ENCODE results near the gene CADM1. TPM values are rescaled to one million over a fixed set of nuclear protein-coding genes. Genes with fewer than 3 reads are reported as not detected.

CADM1 gene
- total RNA-seq, 1 experiment from 2014 or later: 1.1 TPM

DNA sequence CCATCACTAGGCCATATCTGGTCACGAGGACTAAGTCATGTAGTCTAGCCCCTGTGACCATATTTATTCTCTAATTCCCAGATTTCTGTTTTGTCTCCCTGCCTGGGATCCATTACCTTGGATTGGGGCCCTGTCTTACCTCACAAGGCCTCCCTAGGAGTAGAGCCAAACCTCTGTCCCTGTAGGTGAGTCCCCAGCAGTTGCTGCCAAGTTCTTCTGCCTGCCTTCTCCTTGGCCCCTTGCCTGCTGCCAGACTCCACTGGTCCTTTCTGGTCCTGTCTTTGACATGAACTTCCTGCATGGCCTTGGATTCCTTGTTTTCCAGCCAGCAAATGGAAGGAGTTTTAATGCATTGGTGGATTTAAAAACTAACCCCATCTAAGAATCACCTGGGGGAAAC, 35.6 kb upstream of the CADM1 start:
- DNase-seq (no peak), ATAC-seq (no peak)
- no peak overlapping the region for H3K4me2 ChIP-seq (ENCODE audit: low read length)
- ChIA-PET CTCF (no interaction called here), POLR2A (ENCODE audit: unreplicated experiment) (no interaction called here)
- H4K20me1 ChIP-seq (ENCODE audit: low read length): no peaks in the 10 kb centered on the region
- H3K9me3 ChIP-seq (ENCODE audit: low read length): peaks cover 44% of the 10 kb centered on the region
- H3K4me1 ChIP-seq (ENCODE audit: insufficient read depth, low read length): no peaks in the 10 kb centered on the region
- no peaks in the 10 kb centered on the region for H3K79me2 ChIP-seq (ENCODE audit: low read length)
- intact Hi-C loops (cut with micrococcal nuclease): no loop called here
- TF ChIP-seq EZH2phosphoT487 (IDR thresholded peaks at IDR 0.05; ENCODE audit: borderline replicate concordance, low read length) (no peak), EZH2 (IDR thresholded peaks at IDR 0.05; ENCODE audit: low read length, unreplicated experiment) (no peak)
- TF ChIP-seq, protein P1, sequence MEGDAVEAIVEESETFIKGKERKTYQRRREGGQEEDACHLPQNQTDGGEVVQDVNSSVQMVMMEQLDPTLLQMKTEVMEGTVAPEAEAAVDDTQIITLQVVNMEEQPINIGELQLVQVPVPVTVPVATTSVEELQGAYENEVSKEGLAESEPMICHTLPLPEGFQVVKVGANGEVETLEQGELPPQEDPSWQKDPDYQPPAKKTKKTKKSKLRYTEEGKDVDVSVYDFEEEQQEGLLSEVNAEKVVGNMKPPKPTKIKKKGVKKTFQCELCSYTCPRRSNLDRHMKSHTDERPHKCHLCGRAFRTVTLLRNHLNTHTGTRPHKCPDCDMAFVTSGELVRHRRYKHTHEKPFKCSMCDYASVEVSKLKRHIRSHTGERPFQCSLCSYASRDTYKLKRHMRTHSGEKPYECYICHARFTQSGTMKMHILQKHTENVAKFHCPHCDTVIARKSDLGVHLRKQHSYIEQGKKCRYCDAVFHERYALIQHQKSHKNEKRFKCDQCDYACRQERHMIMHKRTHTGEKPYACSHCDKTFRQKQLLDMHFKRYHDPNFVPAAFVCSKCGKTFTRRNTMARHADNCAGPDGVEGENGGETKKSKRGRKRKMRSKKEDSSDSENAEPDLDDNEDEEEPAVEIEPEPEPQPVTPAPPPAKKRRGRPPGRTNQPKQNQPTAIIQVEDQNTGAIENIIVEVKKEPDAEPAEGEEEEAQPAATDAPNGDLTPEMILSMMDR (conservative IDR thresholded peaks at IDR 0.05; ENCODE audit: low read depth, low read length): no peak
- no peak overlapping the region for H3K27ac ChIP-seq (ENCODE audit: low read length)
- no peaks in the 10 kb centered on the region for H3F3A ChIP-seq (ENCODE audit: low read length, unreplicated experiment)
- H2AFZ ChIP-seq (ENCODE audit: low read length): no peak overlapping the region
- H3K4me3 ChIP-seq (ENCODE audit: low read length): no peak overlapping the region
- H3K27me3 ChIP-seq (ENCODE audit: low read length): no peaks in the 10 kb centered on the region
- H3K36me3 ChIP-seq (ENCODE audit: low read depth, low read length): no peaks in the 10 kb centered on the region
- no peaks in the 10 kb centered on the region for H3K9me2 ChIP-seq (replicated peaks; ENCODE audit: low read length)
- no peak overlapping the region for H3K9ac ChIP-seq (ENCODE audit: low read length)
- no TSS peak for BruUV-seq (replicated peaks)

DNA sequence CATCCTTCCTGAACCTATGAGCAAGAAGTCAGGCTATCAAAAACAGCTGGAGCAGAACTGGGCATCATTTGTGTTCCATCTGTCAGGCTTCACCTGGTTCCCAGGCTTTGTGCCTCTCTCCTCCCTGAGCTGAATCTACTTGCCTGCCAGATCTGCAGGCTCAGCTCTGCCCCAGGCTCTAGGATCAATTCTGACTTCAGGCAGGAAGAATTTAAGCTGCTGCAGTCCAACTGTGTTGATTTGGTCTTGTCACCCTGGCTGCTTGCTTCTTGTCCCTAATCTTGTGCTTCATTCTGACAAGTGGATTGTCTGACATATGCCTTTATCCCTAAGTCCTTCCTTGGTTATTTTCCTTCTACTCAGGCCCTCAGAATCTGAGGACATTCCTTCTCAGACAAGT, 31.6 kb upstream of the CADM1 start:
- peaks cover 38% of the 10 kb centered on the region for H3K9me3 ChIP-seq (ENCODE audit: low read length)
- DNase-seq (no peak), ATAC-seq (no peak)
- ChIA-PET POLR2A (ENCODE audit: unreplicated experiment) (no interaction called here), CTCF (no interaction called here)
- H3K27me3 ChIP-seq (ENCODE audit: low read length): no peaks in the 10 kb centered on the region
- TF ChIP-seq EZH2phosphoT487 (IDR thresholded peaks at IDR 0.05; ENCODE audit: borderline replicate concordance, low read length): no peak
- TF ChIP-seq, protein P1 (conservative IDR thresholded peaks at IDR 0.05; ENCODE audit: low read depth, low read length): no peak
- TF ChIP-seq EZH2 (IDR thresholded peaks at IDR 0.05; ENCODE audit: low read length, unreplicated experiment): no peak
- H3K9me2 ChIP-seq (replicated peaks; ENCODE audit: low read length): no peaks in the 10 kb centered on the region
- no peak overlapping the region for H3K27ac ChIP-seq (ENCODE audit: low read length)
- no peak overlapping the region for H3K4me3 ChIP-seq (ENCODE audit: low read length)
- intact Hi-C loops (cut with micrococcal nuclease): no loop called here
- no peak overlapping the region for H2AFZ ChIP-seq (ENCODE audit: low read length)
- no peaks in the 10 kb centered on the region for H3F3A ChIP-seq (ENCODE audit: low read length, unreplicated experiment)
- H3K4me1 ChIP-seq (ENCODE audit: insufficient read depth, low read length): no peaks in the 10 kb centered on the region
- no peaks in the 10 kb centered on the region for H4K20me1 ChIP-seq (ENCODE audit: low read length)
- no peaks in the 10 kb centered on the region for H3K36me3 ChIP-seq (ENCODE audit: low read depth, low read length)
- H3K79me2 ChIP-seq (ENCODE audit: low read length): no peaks in the 10 kb centered on the region
- no peak overlapping the region for H3K9ac ChIP-seq (ENCODE audit: low read length)
- no TSS peak for BruUV-seq (replicated peaks)
- no peak overlapping the region for H3K4me2 ChIP-seq (ENCODE audit: low read length)

DNA sequence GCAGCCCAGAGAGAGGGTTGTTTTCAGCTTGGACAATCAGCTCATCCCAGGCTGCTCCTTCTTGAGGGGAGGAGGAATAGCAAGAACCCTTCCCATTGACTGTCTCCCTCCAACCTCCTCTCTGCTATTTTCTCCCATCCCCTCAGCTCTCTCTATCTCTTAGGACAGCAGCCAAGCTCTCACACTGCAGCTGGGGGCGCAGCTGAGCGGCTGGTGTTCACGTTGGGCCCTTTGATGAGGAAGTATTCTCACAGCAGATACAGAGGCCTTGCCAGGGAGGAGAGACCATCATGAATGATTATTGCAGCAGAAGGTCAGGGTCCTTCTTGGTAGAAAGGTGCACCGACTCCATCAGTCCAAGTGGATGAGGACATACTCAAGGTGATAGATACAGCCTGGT, 26.5 kb upstream of the CADM1 start:
- Histone ChIP-seq H3K4me3 (ENCODE audit: low read length) (no peak overlapping the region), H2AFZ (ENCODE audit: low read length) (no peak overlapping the region), H3K9me3 (ENCODE audit: low read length) (0 out of 2 replicates have a peak, but pooled peaks cover 16% of the 10 kb centered on the region), H3K4me1 (ENCODE audit: insufficient read depth, low read length) (no peaks in the 10 kb centered on the region), H3K79me2 (ENCODE audit: low read length) (no peaks in the 10 kb centered on the region), H3F3A (ENCODE audit: low read length, unreplicated experiment) (no peaks in the 10 kb centered on the region), H3K36me3 (ENCODE audit: low read depth, low read length) (no peaks in the 10 kb centered on the region), H3K4me2 (ENCODE audit: low read length) (no peak overlapping the region), H4K20me1 (ENCODE audit: low read length) (no peaks in the 10 kb centered on the region), H3K9me2 (replicated peaks; ENCODE audit: low read length) (no peaks in the 10 kb centered on the region), H3K27me3 (ENCODE audit: low read length) (no peaks in the 10 kb centered on the region), H3K27ac (ENCODE audit: low read length) (no peak overlapping the region), H3K9ac (ENCODE audit: low read length) (no peak overlapping the region)
- no peak for TF ChIP-seq EZH2 (IDR thresholded peaks at IDR 0.05; ENCODE audit: low read length, unreplicated experiment)
- ChIA-PET POLR2A (ENCODE audit: unreplicated experiment) (no interaction called here), CTCF (no interaction called here)
- BruUV-seq (replicated peaks): no TSS peak
- ATAC-seq (no peak), DNase-seq (no peak)
- intact Hi-C loops (cut with micrococcal nuclease): no loop called here
